Testis (tissue), 3 donors: ENCODE results near the gene GJA5. TPM values are rescaled to one million over a fixed set of nuclear protein-coding genes. Genes with fewer than 3 reads are reported as not detected.
"Not testable (repeated sequence)": the region's sequence is repeated elsewhere in the genome, so short reads cannot be mapped to it uniquely, and the experiment has no call there.

Source experiments
- DNase-seq: peaks from one replicate; pipeline ENCODE4 v3.0.0-alpha.2; 2019
- H3K27ac ChIP-seq, 2 donors: fragments of 200-600 bp; sonication (generic); one replicate each; pipeline ENCODE4 v1.5.1; 2019
- H3K27me3 ChIP-seq: fragments of 200-600 bp; sonication (generic); one replicate; pipeline ENCODE4 v1.5.1; 2019
- H3K36me3 ChIP-seq: fragments of 200-600 bp; sonication (generic); one replicate; pipeline ENCODE4 v1.5.1; 2017; ENCODE audit warnings: low read depth; ENCODE audit errors: missing control alignments
- H3K4me1 ChIP-seq: fragments of 200-600 bp; sonication (generic); one replicate; pipeline ENCODE4 v1.5.1; 2019
- H3K4me3 ChIP-seq, 2 donors: fragments of 200-600 bp; sonication (generic); one replicate each; pipeline ENCODE4 v1.5.1; 2017 to 2019
- H3K9me3 ChIP-seq: fragments of 200-600 bp; sonication (generic); one replicate; pipeline ENCODE4 v1.5.1; 2017
- CTCF ChIP-seq, 3 experiments: fragments of 450-650 bp in 2 of 3; fragments of 200-600 bp in 1 of 3; sonication (generic) in 1 of 3; IDR thresholded peaks; one replicate each; pipeline ENCODE4 v1.5.1; 2016 to 2019; ENCODE audit warnings: antibody characterized with exemption in 3 of 3, mild to moderate bottlenecking in 2 of 3, moderate library complexity in 1 of 3
- POLR2A ChIP-seq: fragments of 450-650 bp; IDR thresholded peaks from one replicate; pipeline ENCODE4 v1.6.1; 2017; ENCODE audit warnings: antibody characterized with exemption, mild to moderate bottlenecking, moderate library complexity
- WGBS, 2 donors: methylation state at CpG; one replicate each; pipeline ENCODE4 v1.1.5; 2018; 5-methylcytosine and 5-hydroxymethylcytosine counted together
- intact Hi-C: fragments of 100-400 bp; cut with DNase I; formaldehyde crosslinking; loops from one replicate; pipeline ENCODE4 v1.15.1; 2023; ENCODE audit warnings: low total_unique reads
- polyA plus RNA-seq: library from polyadenylated mRNA; stranded (reverse); fragments of 350-450 nt; fragmentation: Illumina TruSeq; extraction: RNeasy Lipid Tissue Mini Kit (QIAGEN cat#74804); gene quantifications from one replicate; pipeline ENCODE4 v1.2.3, GENCODE V29; 2014; ENCODE audit warnings: low read depth, low replicate concordance; ENCODE audit not compliant: insufficient read depth
- total RNA-seq, 2 donors: library from RNA; depleted of rRNA; stranded (reverse); fragments of >200 nt; gene quantifications; one replicate each; pipeline ENCODE4 v1.2.3, GENCODE V29; 2016

GJA5 gene
- total and polyA plus RNA-seq, 3 donors from 2014 or later = 1.2 to 5.6 (median 2.2) TPM

GRCh38 chr1:147738739-147739476, 21.5 kb downstream of the GJA5 start:
- H3K27me3 ChIP-seq = no peaks in the 10 kb centered on the region
- H3K36me3 ChIP-seq = no peaks in the 10 kb centered on the region
- H3K4me3 ChIP-seq = no peak overlapping the region
- no peak overlapping the region for H3K27ac ChIP-seq
- TF ChIP-seq POLR2A = no peak
- no peak for TF ChIP-seq CTCF (IDR thresholded peaks at IDR 0.05)
- DNase-seq = no peak
- intact Hi-C loops = no loop called here
- no peaks in the 10 kb centered on the region for H3K9me3 ChIP-seq
- no peaks in the 10 kb centered on the region for H3K4me1 ChIP-seq
- 64 to 69% methylated on average over 6 of the region's 6 CpGs for WGBS, 2 donors

GRCh38 chr1:147738129-147738528, 22.3 kb downstream of the GJA5 start:
- DNase-seq = no peak
- H3K4me3 ChIP-seq = no peak overlapping the region
- TF ChIP-seq CTCF (IDR thresholded peaks at IDR 0.05) = no peak
- no peak for TF ChIP-seq POLR2A
- no peaks in the 10 kb centered on the region for H3K36me3 ChIP-seq
- no peaks in the 10 kb centered on the region for H3K27me3 ChIP-seq
- H3K9me3 ChIP-seq = no peaks in the 10 kb centered on the region
- intact Hi-C loops = no loop called here
- H3K27ac ChIP-seq = no peak overlapping the region
- H3K4me1 ChIP-seq = no peaks in the 10 kb centered on the region
- WGBS, 2 donors = 88 to 95% methylated on average over 2 of the region's 2 CpGs

GRCh38 chr1:147736883-147737282, 23.5 kb downstream of the GJA5 start:
- H3K27ac ChIP-seq = no peak overlapping the region
- H3K4me1 ChIP-seq = no peaks in the 10 kb centered on the region
- H3K27me3 ChIP-seq = no peaks in the 10 kb centered on the region
- no peak for DNase-seq
- no peak overlapping the region for H3K4me3 ChIP-seq
- intact Hi-C loops = no loop called here
- H3K36me3 ChIP-seq = no peaks in the 10 kb centered on the region
- TF ChIP-seq CTCF (IDR thresholded peaks at IDR 0.05) (no peak), POLR2A (no peak)
- H3K9me3 ChIP-seq = no peaks in the 10 kb centered on the region

GRCh38 chr1:147735423-147735822, 25.0 kb downstream of the GJA5 start:
- TF ChIP-seq CTCF (IDR thresholded peaks at IDR 0.05) (no peak), POLR2A (no peak)
- H3K27me3 ChIP-seq = no peaks in the 10 kb centered on the region
- no peaks in the 10 kb centered on the region for H3K9me3 ChIP-seq
- WGBS, 2 donors = 75 to 89% methylated on average over 1 of the region's 1 CpG
- H3K4me1 ChIP-seq = no peaks in the 10 kb centered on the region
- no peak for DNase-seq
- H3K36me3 ChIP-seq = no peaks in the 10 kb centered on the region
- intact Hi-C loops = no loop called here
- H3K4me3 ChIP-seq = no peak overlapping the region
- no peak overlapping the region for H3K27ac ChIP-seq

- H3K9me3 ChIP-seq, intact Hi-C loops, H3K4me1 ChIP-seq, H3K27ac ChIP-seq, H3K4me3 ChIP-seq, H3K27me3 ChIP-seq, DNase-seq, H3K36me3 ChIP-seq: not testable (repeated sequence)
- 51 to 52% methylated on average over 4 of the region's 4 CpGs for WGBS, 2 donors
Observed at GRCh38 chr1:147734291-147734841, 26.0 kb downstream of the GJA5 start.
